ENCODE measurements around the gene CCDC191.
A peak's percentile ranks its signal among the peaks of the same experiment; 100 is the strongest.

CCDC191 gene

DNA sequence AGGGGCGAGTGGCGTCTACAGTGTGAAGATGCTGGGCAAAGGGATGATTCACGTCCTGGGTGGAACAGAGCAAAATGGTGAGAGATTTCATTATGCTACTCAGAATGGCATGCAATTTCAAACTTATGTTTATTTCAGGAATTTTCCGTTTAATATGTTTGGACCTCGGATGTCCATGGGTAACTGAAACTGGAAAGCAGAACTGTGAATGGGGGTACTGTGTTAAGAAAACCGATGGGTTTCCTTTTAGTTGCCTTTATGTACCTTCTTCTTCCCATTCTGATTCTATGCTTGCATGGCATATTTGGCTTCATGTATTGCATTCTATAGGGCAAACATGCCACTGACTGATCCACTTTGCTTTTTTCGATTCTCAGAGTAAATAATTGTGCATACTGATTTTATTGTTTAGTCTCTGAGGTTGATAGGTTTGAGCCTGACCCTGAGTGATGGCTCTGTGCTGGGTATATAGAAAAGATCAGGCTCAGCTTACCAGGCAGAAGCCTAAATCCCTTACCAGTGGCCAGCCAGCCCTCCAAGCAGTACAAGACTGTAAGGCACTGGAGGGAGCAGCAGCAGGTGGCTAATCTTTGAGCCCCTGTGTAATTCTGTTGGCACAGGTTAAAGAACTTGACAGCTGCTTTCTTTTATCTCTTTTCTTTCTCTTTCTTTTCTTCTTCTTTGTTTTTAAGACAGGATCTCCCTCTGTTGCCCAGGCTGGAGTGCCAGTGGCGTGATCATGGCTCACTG lies 4.8 kb upstream of the CCDC191 start:
- no peak for DNase-seq (ENCODE audit: low read depth in 2 of 2)

DNA sequence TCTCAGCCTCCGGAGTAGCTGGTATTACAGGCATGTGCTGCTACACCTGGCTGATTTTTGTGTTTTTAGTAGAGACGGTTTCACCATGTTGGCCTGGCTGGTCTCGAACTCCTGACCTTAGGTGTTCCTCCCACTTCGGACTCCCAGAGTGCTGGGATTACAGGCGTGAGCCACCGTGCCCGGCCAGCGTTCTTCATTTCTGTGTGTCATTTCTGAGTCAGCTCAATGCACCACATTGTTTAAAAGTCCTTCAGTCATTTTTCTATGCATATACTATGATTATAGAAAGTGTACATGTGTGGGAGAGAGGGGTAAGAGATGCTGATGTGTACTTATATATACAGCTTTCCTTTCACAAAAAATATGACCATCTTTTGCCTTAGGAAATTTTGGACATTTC lies 2.3 kb upstream of the CCDC191 start:
- DNase-seq (ENCODE audit: low read depth in 2 of 2) = no peak

DNA sequence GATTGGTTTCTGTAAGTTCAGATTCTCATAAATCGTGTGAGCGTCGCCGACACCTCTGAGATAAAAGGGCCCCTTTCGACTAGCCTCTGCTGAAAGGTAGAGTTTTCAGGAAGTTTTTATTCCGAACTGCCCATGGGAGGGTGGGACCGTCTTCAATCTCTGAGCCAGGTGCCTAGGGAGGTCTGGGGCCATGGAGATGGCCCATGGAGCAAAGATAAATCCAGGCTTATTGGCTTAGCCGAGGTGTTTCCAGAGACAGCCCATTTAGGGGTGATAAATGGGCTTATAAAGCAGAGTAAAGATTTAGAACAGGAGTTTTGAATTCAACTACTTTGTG lies 653 bp upstream of the CCDC191 start:
- no peak for DNase-seq (ENCODE audit: low read depth in 2 of 2)

DNA sequence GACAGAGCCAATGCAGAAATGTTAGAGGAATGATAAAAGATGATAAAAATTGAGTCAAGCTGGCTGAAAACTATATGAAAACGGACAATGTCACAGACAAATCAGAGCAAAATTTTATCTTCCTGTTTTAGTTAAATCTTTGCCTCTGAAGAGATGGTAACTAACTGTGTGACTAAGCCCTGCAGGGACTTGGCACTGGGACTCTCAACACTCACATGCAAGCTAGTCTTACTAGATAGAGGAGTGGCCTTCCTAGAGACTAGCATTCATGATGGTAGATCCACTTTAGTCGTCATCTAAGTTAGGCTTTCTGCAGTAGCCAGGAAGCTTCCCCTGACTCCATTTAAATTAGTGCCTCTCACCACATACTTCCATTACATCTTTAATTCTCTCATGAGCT lies 4.1 kb downstream of the CCDC191 start:
- no peak for DNase-seq (ENCODE audit: low read depth in 2 of 2)

DNA sequence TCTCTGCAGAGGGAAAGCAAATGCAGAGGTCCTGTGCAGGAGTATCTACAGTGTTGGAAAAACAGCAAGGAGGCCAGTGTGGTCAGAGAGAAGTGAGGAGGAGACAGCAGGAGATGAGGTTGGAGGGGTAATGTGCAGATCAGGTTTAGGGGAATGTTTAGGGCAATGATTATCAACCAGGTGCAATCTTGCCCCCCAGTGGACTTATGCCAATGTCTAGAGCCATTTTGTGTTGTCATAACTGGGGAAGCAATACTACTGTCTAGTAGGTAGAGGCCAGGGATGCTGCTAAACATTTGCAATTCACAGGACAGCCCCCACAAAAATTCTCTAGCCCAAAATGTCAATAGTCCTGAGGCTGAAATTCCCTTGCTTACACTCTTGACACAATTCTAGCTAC lies 13.1 kb downstream of the CCDC191 start:
- DNase-seq (ENCODE audit: low read depth in 2 of 2) = no peak

DNA sequence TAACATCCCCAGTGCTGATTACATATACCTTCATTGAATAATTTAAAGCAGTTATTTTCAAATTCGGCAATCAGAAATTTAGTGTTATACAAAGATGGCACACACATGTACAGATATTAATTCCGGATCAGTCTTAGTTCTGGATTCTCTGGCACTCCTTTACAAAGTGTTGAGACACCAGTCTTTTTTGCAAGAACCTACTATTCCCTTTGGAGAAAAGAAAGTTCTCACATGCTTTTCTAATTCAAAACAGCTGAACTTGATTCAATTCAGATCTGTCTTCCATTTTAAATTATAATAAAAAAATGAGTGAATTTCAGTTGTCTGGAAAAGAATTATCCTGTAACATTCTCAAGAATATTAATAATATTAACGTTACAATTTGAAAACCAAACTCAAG lies 20.4 kb downstream of the CCDC191 start:
- DNase-seq (ENCODE audit: low read depth in 2 of 2) = no peak

DNA sequence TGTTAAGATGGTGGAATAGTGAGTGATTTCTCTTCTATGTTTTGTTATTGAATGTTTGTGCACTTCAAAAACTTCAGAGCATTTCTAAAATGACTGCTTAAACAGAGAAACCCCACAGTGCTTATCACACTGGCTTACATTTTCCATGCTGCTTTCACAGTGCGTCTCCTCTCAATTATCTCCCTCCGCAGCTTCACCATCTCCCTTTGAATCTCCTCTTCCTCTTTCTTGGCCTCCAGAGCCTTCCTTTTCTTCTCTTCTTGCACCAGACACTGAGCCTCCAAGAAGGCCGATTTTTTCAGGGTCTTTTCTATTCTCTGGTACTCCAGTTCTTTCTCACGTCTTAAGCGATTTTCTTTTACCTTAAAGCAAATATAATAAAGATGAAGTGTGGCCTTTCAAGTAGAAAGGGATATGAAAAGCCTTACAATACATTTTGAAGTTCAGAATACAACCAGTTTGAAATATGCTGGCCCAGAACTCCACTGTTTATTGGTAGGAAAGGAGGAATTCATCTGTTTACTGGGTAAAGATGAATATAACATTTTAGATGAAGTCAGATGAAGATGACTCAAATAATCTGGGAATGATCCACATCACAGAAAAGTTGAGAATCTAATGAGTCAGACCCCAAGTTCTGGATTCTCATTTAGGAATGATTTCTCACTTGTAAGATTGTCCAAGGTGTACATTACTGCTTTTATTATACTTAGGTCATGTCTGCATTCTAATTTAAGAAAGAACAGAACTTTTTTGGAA lies 21.4 kb downstream of the CCDC191 start:
- peak in 1 of 2 experiments; percentile 4 for DNase-seq (ENCODE audit: low read depth in 2 of 2)

DNA sequence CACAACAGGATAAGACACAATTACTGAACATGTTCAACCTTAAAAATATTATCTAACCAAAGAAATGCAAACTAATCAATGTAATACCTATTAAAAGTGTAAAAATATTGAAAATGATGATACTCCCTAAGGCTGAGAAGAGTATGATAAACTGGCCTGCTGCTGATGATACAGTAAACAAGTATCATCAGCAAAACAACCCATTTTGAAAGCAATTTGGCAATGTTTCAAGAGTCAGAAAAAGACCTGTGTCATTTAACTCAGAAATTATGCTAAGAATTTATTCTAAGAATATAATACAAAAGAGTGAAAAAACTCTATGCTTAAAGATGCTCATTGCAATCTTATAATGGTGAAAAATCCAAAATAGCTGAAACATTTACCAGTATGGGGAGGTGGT lies 22.1 kb downstream of the CCDC191 start:
- DNase-seq (ENCODE audit: low read depth in 2 of 2) = no peak

DNA sequence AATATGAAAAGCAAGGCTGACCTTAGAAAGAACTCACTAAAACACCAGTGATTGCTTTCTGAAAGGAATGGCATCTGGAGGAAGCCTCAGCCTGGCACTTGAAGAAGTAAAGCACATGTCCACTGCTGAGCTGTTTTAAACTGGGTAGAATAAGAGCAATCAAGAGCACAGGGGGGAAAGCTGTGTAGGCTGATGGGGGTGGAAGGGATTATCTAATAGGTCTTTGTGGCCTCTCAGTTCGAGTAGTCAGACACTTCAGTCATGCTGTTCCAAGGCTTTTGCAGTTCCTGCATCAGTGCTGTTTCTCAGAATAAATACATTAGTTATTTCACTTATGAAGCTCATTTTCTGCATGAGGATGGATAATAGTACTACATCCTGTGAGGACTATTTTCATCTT lies 22.6 kb downstream of the CCDC191 start:
- no peak for DNase-seq (ENCODE audit: low read depth in 2 of 2)

DNA sequence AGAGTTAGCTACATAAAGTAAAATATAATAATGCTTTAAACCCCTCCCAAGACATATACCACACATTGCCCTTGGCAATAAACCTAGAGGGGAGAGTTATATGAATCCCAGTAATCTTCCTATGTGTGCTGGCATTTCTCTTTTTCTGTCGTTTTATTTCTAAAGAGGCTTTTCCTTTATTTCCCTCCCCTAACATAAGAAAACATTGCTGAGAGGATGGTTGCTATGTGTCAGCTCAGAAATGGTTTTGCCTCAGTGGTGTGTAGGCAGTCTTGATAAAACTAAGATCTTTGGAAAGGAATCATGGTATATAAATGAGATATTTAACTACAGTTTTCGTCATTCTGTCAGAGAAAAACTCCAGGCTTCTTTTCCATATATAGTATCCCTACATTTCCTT lies 30.0 kb downstream of the CCDC191 start:
- no peak for DNase-seq (ENCODE audit: low read depth in 2 of 2)

DNA sequence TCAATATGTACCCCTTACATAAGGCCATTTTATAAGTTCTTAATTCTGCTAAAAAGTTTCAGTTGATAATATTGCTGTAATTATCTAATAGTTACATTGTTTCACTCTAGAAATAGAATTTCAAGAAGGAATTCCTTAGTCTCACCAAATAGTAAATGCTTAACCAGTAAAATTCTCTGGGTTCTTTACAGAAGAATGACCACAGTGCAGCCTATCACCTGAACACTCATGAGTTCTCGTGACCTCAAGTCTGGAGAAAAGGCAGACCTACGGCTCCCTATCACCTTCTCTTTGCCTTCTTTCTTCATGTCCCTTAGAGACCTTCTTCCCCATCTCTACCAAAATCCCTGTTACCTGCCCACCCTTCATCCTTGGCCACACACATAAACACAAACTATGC lies 30.9 kb downstream of the CCDC191 start:
- no peak for DNase-seq (ENCODE audit: low read depth in 2 of 2)

DNA sequence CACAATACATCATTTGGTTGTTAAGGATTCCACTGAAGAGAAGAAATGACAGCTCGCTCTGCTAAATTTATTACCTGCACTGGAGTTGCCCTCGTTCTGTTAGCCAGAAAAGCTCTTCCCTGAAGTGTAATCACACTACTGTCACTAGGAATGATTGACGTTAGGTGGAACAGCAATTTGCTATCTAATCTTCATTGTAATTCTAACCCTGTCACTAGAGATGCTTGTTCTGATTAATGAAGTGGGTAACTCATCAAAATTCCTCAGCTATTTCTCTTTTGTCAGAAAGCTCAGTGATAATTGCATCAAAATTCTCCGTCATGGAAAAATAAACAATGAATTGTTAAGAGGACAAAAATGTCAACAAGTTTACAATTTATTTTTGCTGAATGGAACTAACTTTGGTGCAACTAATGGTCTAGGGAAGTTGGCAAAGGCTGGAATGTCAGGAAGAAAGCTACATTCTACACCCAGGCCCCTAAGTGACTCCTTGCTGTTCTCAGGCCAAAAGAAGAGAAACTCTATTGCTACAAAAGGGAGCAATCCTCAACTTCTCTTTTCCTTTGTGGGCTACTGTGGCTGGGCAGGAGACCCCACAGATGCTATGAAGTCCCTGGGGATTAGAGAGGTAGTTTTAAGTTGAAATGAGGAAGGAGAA lies 34.1 kb downstream of the CCDC191 start:
- DNase-seq (ENCODE audit: low read depth in 2 of 2) = no peak

DNA sequence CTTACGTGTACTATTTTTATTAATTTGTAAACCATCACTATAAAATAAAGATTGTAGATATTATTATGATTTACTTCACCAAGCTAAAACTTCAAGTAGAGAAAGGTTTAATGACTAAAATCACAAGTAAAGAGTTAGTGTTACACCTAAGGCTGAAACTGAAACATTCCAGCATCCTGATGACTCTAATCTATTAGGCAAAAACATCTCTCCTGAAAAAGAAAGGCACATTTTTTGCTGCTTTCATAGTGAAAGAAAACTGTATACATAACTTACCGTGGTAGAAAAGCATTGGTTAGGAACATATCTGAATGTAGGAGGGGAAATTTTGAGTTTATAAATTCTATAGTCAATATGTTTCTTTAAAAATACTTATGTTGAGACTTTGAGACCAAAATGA lies 35.4 kb downstream of the CCDC191 start:
- no peak for DNase-seq (ENCODE audit: low read depth in 2 of 2)

DNA sequence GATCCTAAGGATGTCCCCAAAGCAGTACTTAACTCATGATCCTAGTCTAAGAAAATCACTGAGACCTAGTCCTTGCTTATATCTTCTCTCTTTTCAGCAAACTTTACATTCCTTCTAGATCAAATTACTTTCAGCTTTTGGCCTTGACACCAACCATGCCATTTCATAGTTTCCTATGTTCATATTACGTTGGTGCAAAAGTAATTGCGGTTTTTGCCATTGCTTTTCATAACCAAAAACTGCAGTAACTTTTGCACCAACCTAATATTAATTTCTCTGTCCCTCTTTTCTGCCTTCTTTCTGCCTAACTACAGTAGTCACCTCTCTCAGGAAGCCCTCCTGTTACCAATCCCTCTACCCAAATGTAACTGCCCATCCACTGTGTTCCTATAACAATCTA lies 36.8 kb downstream of the CCDC191 start:
- DNase-seq (ENCODE audit: low read depth in 2 of 2) = no peak

DNA sequence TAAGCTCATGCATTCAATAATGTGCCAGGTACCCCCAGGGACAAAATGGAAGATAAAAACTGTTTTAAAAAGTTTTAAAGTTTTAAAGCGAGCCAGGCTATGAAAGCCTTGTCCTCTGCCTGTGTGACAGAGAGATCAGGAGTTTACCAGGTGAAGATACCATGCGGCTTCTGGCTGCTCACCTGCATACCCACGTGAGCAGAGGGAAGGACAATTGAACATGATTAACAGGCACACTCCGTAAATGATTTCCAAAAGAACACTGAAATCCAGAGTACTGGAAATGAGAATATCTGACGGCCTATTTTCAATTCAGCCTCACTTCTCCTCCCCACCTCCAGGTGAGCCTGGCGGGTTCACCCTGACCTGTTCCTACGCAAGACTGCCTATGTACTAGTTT lies 42.1 kb downstream of the CCDC191 start:
- no peak for DNase-seq (ENCODE audit: low read depth in 2 of 2)

DNA sequence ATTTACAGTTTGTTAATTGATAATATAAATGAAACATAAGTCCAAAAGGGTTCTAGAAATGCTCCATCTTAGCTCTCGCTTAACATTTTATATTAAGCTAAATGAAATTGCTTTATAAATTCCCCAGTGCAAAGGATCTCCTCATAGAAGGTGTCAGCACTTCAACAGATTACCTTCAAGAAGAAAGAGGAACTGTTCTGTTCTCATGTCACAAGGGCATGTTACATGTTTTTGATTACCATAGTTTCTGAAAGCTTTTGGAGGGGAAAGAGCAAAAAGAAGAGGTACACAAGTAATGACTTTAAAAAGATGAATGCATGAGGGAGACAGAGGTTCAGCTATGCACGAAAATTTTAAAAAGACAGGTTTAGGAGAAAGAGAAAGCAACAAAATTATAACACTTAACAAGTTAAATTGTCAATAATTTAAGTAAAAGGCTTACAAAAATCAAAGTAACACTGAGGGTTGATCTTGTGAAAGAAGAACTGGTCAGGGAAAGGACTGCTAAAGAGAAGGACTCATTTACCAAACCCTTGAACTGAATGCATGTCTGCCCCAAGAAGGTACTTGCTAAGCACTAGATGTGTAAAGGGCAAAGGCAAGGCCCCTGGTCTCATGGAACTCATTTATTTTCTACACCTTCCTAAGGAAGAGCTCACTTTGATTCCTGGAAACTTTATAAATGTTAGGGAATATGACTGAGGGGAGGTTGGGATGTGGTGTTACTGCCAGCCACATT lies 45.1 kb downstream of the CCDC191 start:
- no peak for DNase-seq (ENCODE audit: low read depth in 2 of 2)

DNA sequence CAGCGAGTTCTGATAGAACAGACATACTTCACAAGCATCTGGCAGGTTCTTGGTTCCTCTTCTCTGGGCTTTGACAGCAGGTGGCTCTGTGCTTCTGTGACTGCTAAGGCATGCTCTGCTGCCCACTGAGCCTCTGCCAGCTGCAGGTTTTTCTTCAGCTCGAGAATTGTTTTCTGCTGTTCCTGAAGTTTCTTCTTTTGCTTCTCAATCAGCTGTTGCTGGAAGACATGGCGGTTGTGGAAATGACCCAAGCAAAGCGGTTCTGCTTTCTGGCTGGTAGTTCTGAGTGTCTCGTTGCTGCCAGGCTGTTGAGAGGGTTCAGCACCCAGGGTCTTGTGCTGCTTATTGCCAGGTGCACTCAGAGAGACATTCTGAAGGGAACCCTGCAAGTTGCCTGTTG lies 50.8 kb downstream of the CCDC191 start:
- DNase-seq (ENCODE audit: low read depth in 2 of 2) = no peak

DNA sequence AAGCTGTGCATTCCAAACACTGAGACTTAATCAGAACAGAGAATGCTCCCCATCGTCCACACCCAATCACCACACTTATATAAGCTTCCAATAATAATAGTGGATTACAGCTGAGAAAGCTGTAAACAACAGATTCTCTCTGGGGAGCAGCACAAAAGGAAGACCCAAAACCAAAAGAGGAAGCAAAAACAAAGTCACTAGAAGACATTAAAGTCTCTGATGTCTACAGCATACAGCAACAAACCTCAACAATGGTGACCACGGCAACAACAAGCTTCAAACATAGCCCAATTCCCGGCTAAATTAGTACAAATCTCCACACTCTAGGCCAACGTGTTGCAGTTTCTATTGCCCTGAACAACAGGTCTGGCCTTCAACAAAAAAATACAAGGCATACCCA lies 70.8 kb downstream of the CCDC191 start:
- DNase-seq (ENCODE audit: low read depth in 2 of 2) = no peak

DNA sequence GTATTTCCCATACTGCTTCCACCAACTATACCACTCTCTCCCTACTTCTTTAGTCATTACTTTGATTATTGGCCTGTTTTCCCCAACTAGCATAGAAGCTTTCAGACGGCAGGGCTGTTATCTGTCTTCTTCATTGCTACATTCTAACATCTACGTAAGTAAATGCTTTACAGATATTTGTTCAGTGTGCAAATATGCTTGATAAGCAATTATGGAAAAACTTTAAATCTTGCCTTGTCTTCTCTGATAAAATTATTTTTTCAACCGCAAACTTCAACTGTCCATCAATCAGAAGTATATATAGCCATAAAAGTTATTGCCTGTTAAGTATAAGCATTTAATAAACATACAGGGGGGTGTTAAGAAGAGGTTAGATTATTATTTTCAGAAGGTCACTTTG lies 72.8 kb downstream of the CCDC191 start:
- no peak for DNase-seq (ENCODE audit: low read depth in 2 of 2)

DNA sequence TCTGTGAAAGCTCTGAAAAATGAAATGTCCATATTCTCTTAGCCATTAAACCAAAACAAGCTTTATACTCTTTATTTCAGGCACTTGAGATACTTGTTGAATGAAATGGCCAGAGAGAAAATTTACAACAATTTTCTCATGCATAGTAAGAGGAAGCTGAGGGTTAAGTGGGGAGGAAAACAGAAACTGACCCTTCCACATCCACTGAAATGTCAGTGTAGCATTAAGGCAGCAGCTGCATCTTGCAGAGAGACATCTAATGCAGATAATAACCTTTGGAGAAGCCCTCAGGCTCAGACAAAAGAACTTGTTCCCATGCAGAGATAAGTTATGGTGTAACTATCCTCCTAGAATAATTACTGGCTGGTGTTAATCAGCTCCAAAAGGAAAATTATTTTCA lies 74.5 kb downstream of the CCDC191 start:
- no peak for DNase-seq (ENCODE audit: low read depth in 2 of 2)

DNA sequence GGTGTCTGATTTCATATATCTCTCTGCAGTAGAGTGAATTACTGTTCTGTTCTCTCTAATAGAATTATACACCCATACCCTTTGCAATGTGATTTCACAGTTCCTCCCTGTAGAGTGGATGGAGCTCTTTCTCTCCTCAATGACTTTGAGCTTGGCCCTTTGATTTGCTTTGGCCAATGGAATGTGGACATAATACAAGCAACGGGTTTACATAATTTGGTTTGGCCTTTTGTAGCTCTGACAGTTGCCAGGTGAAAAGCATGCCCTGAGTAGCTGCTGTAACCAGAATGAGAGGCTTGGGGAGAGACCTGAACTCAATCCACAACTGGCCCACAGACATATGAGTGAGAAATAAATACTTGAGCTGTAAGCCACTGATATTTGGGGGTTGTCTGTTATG lies 76.4 kb downstream of the CCDC191 start:
- DNase-seq (ENCODE audit: low read depth in 2 of 2) = no peak

DNA sequence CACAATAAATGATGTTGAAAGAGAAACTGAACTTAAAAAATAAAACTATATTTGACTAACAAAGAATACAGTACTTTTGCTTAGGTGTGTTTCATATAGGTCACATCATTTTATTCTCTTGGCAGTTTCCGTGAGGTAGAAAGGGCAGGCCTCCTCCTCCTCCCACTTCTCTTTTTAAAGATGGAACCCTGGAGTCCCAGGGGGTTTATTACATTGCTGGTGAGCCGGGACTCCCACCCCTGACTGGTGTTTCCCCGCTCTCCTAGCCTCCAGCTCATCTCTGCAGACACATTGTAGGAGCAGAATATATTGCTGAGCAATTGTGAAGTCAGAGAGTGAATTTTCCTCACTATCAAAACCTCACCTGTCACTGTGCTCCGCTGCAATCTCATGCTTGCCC lies 78.5 kb downstream of the CCDC191 start:
- DNase-seq (ENCODE audit: low read depth in 2 of 2) = no peak

DNA sequence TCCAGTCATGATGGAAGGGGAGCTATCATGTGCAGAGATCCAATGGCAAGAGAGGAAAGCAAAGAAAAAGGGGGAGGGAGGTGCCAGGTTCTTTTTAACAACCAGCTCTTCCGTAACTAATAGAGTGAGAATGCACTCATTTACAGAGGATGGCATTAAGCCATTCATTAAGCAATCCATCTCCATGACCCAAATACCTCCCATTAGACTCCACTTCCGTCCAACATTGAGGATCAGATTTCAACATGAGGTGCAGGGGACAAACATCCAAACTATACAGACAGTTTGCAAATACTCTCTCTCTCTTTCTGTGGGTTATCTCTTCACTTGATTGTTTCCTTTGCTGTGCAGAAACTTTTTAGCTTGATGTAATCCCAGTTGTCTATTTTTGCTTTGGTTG lies 87.3 kb downstream of the CCDC191 start:
- DNase-seq (ENCODE audit: low read depth in 2 of 2) = no peak

Data from fibroblast of skin of left biceps (primary cell).